ENCODE results near the gene PROM1. TPM values are rescaled to one million over a fixed set of nuclear protein-coding genes. Genes with fewer than 3 reads are reported as not detected.

Gene PROM1
- total and polyA plus RNA-seq, 9 of the 15 experiments (the other 6 are each of a cell fraction or from before 2014, with no cell fraction given) = 0.05 TPM; not detected in 8

GRCh38 chr4:16007471-16008095 lies 76.2 kb downstream of the PROM1 start (continued):
- no peak for TF ChIP-seq NFYB (IDR thresholded peaks at IDR 0.05; ENCODE audit: extremely low read depth, insufficient read length)
- TF ChIP-seq ZNF175 (CRISPR knock-in tag; IDR thresholded peaks at IDR 0.05; ENCODE audit: low read depth) = no peak

- Histone ChIP-seq H4K20me1 (replicated peaks; ENCODE audit: control insufficient read depth, insufficient read depth, low read length) (no peaks in the 10 kb centered on the region), H3K27me3 (ENCODE audit: control insufficient read depth in 2 of 2, insufficient read depth in 2 of 2, low read length in 2 of 2) (peaks cover 8 to 14% of the 10 kb centered on the region in 2 experiments; a peak in 4 of 5 replicates), H2AFZ (ENCODE audit: low read depth, low read length) (no peak overlapping the region), H3K36me3 (ENCODE audit: control insufficient read depth, insufficient read depth, low read length) (no peaks in the 10 kb centered on the region), H3K9ac (ENCODE audit: insufficient read depth in 1 of 2, low read depth in 2 of 2, low read length in 2 of 2) (no peak overlapping the region), H3K27ac (ENCODE audit: extremely low read depth, low read depth, low read length) (no peak overlapping the region), H3K9me3 (replicated peaks; ENCODE audit: control insufficient read depth, insufficient read depth, low read depth, low read length) (no peaks in the 10 kb centered on the region), H3K4me1 (replicated peaks in 1 of 2; ENCODE audit: control insufficient read depth in 2 of 2, insufficient read depth in 2 of 2, low read length in 2 of 2) (no peaks in the 10 kb centered on the region), H3K4me3 (no peak overlapping the region), H3K79me2 (ENCODE audit: control insufficient read depth, insufficient read depth, low read length) (no peaks in the 10 kb centered on the region), H3K9me1 (ENCODE audit: control insufficient read depth, insufficient read depth, low read length) (no peaks in the 10 kb centered on the region), H3K4me2 (ENCODE audit: insufficient read depth, low read length) (no peak overlapping the region)
- ChIA-PET CTCF (ENCODE audit: low intra/inter-chr PET ratio) (no interaction called here), POLR2A (no interaction called here)
- no TSS peak for BruUV-seq (replicated peaks)
- ATAC-seq (no peak), DNase-seq (ENCODE audit: extremely low read depth in 1 of 4, low spot score in 3 of 4) (no peak), FAIRE-seq (no peak)
- WGBS (ENCODE audit: insufficient coverage, low coverage, missing lambda C conversion rate) = 1% methylated on average over 6 of the region's 6 CpGs
- in situ Hi-C loops (cut with MboI) (loop anchor here (10.0 kb wide), 1 partner anchor 202 kb away; no protein-coding TSS in a partner anchor), intact Hi-C loops (cut with micrococcal nuclease) (no loop called here)
- TF ChIP-seq U2AF1 (optimal IDR thresholded peaks at IDR 0.05; ENCODE audit: low read depth, low read length) (no peak), ZNF224 (CRISPR knock-in tag; IDR thresholded peaks at IDR 0.05) (no peak), NR3C1 (CRISPR knock-in tag; IDR thresholded peaks at IDR 0.05) (no peak), ZNF134 (CRISPR knock-in tag; conservative IDR thresholded peaks at IDR 0.05) (no peak), KAT8 (IDR thresholded peaks at IDR 0.05; ENCODE audit: low read depth) (no peak), CREB3 (tag; conservative IDR thresholded peaks at IDR 0.05; ENCODE audit: low read depth) (no peak), KDM2B (CRISPR knock-in tag; IDR thresholded peaks at IDR 0.05) (no peak), BACH1 (tag; IDR thresholded peaks at IDR 0.05) (no peak), TAF15 (IDR thresholded peaks at IDR 0.05; ENCODE audit: low read depth, low read length) (no peak), JUND (IDR thresholded peaks at IDR 0.05; ENCODE audit: borderline replicate concordance, low read depth, low read length) (no peak), JUND (tag; IDR thresholded peaks at IDR 0.05; ENCODE audit: borderline replicate concordance, low read depth, low read length) (no peak), NFXL1 (CRISPR knock-in tag; IDR thresholded peaks at IDR 0.05) (no peak), KDM5B (IDR thresholded peaks at IDR 0.05; ENCODE audit: insufficient replicate concordance, low read depth, low read length) (no peak), HDAC2 (IDR thresholded peaks at IDR 0.05) (no peak), POLR2AphosphoS2 (IDR thresholded peaks at IDR 0.05; ENCODE audit: low read length) (no peak)
- TF ChIP-seq, protein P1, sequence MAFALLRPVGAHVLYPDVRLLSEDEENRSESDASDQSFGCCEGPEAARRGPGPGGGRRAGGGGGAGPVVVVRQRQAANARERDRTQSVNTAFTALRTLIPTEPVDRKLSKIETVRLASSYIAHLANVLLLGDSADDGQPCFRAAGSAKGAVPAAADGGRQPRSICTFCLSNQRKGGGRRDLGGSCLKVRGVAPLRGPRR (CRISPR knock-in tag; IDR thresholded peaks at IDR 0.05) = no peak
Measured at GRCh38 chr4:16006771-16007446, 76.9 kb downstream of the PROM1 start.

Data from K562 (cell line).